Muscle layer of colon (tissue), 2 donors: ENCODE measurements around the gene SMIM22.

Experiments
- H3K27ac ChIP-seq: one replicate; pipeline ENCODE4 v1.7.0; 2013; ENCODE audit warnings: low read depth, mild to moderate bottlenecking, low read length, moderate library complexity
- H3K27me3 ChIP-seq, 2 donors: one replicate each; pipeline ENCODE4 v1.7.0; 2013; ENCODE audit warnings: low read length in 2 of 2, mild to moderate bottlenecking in 2 of 2; ENCODE audit not compliant: insufficient read depth in 2 of 2, control insufficient read depth in 1 of 2
- H3K36me3 ChIP-seq: one replicate; pipeline ENCODE4 v1.7.0; 2013; ENCODE audit warnings: mild to moderate bottlenecking, low read length; ENCODE audit not compliant: insufficient read depth
- H3K4me1 ChIP-seq: one replicate; pipeline ENCODE4 v1.7.0; 2013; ENCODE audit warnings: mild to moderate bottlenecking, low read length; ENCODE audit not compliant: insufficient read depth
- H3K4me3 ChIP-seq, 2 donors: one replicate each; pipeline ENCODE4 v1.7.0; 2013; ENCODE audit warnings: low read length in 2 of 2, low read depth in 1 of 2, mild to moderate bottlenecking in 1 of 2, moderate library complexity in 1 of 2
- H3K9ac ChIP-seq: one replicate; pipeline ENCODE4 v1.7.0; 2013; ENCODE audit warnings: low read length
- H3K9me3 ChIP-seq: one replicate; pipeline ENCODE4 v1.7.0; 2013; ENCODE audit warnings: mild to moderate bottlenecking, low read length
- donor health status: abdominal sarcoma.
- donor health status: Adenocarcinoma of cecum.

The SMIM22 gene

DNA sequence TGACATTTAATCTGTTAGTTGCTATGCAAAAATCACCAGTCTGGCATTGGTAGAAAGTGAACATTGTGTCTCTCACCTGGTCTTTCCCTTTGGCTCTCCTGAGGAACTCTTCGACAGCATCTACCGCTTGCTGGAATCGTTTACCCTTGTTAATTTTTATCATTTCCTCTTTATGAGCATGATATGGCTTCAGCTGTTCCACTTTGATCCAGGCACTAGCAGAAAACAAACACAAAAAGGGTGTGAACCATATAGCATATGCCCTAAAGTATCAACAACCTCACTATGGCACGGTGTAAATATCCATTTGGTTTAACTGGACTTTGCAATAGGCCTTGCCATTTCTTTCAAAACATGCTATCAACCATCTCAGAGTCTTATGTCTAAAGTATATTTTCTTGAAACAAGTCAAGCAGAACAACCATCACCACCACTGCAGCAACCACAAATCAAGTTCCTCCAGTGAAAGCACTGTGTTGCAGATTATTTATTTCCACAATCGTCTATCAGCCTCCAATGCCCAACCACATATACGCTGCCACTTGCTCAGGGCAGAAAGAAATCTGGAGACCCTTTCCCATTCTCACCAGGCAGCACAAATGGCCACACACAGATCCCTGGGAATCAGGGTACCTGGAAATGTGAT is 37.7 kb downstream of the SMIM22 start:
- H3K36me3 ChIP-seq, result peaks cover 71% of the 10 kb centered on the region
- H3K27ac ChIP-seq, result no peak overlapping the region
- H3K4me3 ChIP-seq, result no peak overlapping the region
- no peaks in the 10 kb centered on the region for H3K9me3 ChIP-seq
- no peak overlapping the region for H3K9ac ChIP-seq
- H3K4me1 ChIP-seq, result no peaks in the 10 kb centered on the region
- no peaks in the 10 kb centered on the region for H3K27me3 ChIP-seq

DNA sequence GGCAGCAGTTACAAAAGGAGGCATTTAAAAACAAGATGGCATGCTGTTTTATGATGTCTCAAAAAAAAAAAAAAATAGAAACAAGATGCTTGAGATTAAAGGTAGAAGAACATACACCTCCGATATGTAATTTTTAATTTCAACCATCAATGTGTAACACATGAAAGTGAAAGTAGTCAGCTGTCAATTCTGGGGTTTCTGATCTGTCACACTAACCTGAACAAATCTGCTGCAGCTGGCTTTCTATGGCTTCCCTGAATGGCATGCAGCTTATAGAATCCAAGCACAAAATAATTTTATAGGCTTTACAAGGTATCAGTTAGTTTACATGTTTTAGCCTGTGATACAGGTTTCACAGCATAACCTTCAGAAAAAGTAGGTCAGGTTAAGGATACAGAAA is 38.4 kb downstream of the SMIM22 start:
- H3K27me3 ChIP-seq, result no peaks in the 10 kb centered on the region
- no peaks in the 10 kb centered on the region for H3K4me1 ChIP-seq
- peaks cover 73% of the 10 kb centered on the region for H3K36me3 ChIP-seq
- no peak overlapping the region for H3K9ac ChIP-seq
- no peak overlapping the region for H3K27ac ChIP-seq
- no peaks in the 10 kb centered on the region for H3K9me3 ChIP-seq
- H3K4me3 ChIP-seq, result no peak overlapping the region

DNA sequence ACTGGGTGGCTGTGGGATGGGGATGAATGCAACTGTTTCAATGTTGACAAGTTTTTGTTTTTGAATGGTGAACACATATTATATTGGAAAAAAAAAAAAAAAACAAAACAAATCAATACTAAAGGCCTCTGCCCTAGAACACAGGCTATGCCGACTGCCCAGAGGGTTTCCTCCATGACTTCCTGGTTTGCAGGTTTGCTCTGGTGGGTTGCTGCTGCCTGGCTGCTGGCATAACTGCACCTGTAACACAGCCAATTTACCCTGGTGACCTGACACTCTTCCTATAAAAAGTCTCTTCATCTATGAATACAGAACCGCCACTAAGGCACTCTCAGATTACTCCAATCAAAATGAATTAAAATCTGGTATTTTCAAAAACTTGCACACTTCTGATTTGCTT is 41.6 kb downstream of the SMIM22 start:
- no peak overlapping the region for H3K4me3 ChIP-seq
- no peaks in the 10 kb centered on the region for H3K9me3 ChIP-seq
- H3K27me3 ChIP-seq, result no peaks in the 10 kb centered on the region
- peaks cover 77% of the 10 kb centered on the region for H3K36me3 ChIP-seq
- no peak overlapping the region for H3K9ac ChIP-seq
- no peak overlapping the region for H3K27ac ChIP-seq
- no peaks in the 10 kb centered on the region for H3K4me1 ChIP-seq

DNA sequence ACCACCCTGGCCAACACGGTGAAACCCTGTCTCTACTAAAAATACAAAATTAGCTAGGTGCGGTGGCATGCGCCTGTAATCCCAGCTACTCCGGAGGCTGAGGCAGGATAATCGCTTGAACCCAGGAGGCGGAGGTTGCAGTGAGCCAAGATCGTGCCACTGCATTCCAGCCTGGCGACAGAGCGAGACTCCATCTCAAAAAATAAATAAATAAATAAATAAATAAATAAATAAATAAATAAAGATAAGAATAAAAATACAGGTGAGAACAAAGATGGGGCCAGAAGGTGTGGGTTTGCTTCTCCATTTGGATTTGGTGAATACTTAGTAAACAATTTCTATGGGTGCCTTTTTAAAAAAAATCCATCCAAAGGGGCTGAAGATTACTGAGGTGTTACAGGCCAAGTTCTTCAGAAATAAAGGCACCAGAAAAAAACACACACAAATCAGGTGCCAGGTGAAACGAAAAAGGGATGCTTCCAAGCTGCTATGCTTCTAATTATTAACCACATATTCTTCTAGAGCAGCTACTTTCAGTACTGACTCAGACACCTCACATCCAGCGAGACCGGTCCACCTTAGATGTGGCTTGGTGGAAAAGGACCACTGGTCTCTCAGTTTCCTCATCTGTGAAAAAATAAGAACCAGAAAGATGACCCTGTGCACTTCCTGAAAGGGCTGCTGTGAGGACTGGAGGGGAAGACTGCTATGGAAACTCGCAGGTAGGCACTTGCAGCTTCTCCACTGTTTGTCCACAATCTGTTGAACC is 42.7 kb downstream of the SMIM22 start:
- Histone ChIP-seq H3K36me3 (peaks cover 75% of the 10 kb centered on the region), H3K4me3 (no peak overlapping the region), H3K4me1 (no peaks in the 10 kb centered on the region), H3K27me3 (no peaks in the 10 kb centered on the region), H3K9ac (no peak overlapping the region), H3K27ac (no peak overlapping the region), H3K9me3 (no peaks in the 10 kb centered on the region)

DNA sequence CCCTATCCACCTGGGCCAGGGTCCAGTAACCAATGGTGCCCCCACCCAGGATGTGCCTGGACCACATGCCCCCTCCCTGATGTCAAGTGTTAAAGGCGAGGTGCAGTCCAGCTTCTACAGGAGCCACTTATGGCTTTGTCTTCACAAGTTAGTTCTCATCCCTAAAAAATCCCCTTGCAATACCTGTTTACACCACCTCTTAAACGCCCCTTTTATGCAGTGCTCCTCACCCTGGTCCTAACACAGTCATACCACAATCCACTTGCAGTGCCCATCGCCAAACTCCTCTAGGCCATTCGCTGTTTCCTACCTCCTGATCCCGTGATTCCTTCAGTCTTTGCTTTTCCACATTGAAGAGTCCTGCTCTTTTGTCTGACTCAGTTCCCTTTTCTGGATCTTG is 44.8 kb downstream of the SMIM22 start:
- Histone ChIP-seq H3K4me1 (no peaks in the 10 kb centered on the region), H3K9ac (no peak overlapping the region), H3K4me3 (no peak overlapping the region), H3K27me3 (no peaks in the 10 kb centered on the region), H3K9me3 (no peaks in the 10 kb centered on the region), H3K27ac (no peak overlapping the region), H3K36me3 (peaks cover 77% of the 10 kb centered on the region)

DNA sequence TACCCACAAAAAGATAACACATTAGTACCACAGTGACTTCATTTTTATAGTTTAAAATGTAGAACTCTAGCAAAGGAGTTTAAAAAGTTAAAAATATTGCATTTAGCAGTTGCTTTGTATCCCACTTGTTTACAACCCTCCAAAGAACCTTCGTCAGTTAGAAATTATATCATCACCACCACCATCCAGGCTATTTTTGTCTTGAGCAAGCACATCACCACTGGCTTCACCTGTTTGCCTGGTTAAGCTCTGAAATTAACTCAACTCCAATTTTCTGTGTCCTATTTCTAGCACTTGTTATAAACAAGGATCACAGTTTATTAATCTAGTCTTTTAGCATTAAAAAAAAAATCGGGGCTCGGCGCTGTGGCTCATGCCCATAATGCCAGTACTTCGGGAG is 45.8 kb downstream of the SMIM22 start:
- Histone ChIP-seq H3K27me3 (no peaks in the 10 kb centered on the region), H3K4me1 (peaks cover 8% of the 10 kb centered on the region), H3K36me3 (peaks cover 78% of the 10 kb centered on the region), H3K9ac (no peak overlapping the region), H3K9me3 (no peaks in the 10 kb centered on the region), H3K27ac (no peak overlapping the region), H3K4me3 (no peak overlapping the region)
